HS-27A (cell line): ENCODE results near the gene MTERF2.
A peak's percentile ranks its signal among the peaks of the same experiment; 100 is the strongest.

Experiments used
- DNase-seq: peaks from one replicate; pipeline ENCODE4 v3.0.0-alpha.2; 2012; ENCODE audit warnings: low read depth, missing footprints

The MTERF2 gene

GRCh38 chr12:106994579-106995220 lies 7.8 kb upstream of the MTERF2 start:
- DNase-seq: no peak

GRCh38 chr12:106987846-106988245 lies 900 bp upstream of the MTERF2 start:
- DNase-seq: no peak

GRCh38 chr12:106986135-106986534 lies 811 bp downstream of the MTERF2 start:
- DNase-seq: no peak

- no peak for DNase-seq
These were observed 1.5 kb downstream of the MTERF2 start for GRCh38 chr12:106985479-106985878.

- DNase-seq: no peak
These were observed 2.3 kb downstream of the MTERF2 start for GRCh38 chr12:106984588-106985137.

GRCh38 chr12:106982229-106982628 lies 4.7 kb downstream of the MTERF2 start:
- DNase-seq: no peak

GRCh38 chr12:106981788-106982187 lies 5.2 kb downstream of the MTERF2 start:
- no peak for DNase-seq

GRCh38 chr12:106980944-106981343 lies 6.0 kb downstream of the MTERF2 start:
- DNase-seq: no peak

- DNase-seq: no peak
These were observed 8.7 kb downstream of the MTERF2 start for GRCh38 chr12:106978035-106978800.

- no peak for DNase-seq
These were observed 10.3 kb downstream of the MTERF2 start for GRCh38 chr12:106976668-106977067.

GRCh38 chr12:106975993-106976658 lies 10.8 kb downstream of the MTERF2 start:
- DNase-seq: no peak

- no peak for DNase-seq
These were observed 11.8 kb downstream of the MTERF2 start for GRCh38 chr12:106975098-106975497.

- no peak for DNase-seq
These were observed 12.4 kb downstream of the MTERF2 start for GRCh38 chr12:106974511-106974910.

- no peak for DNase-seq
These were observed 13.4 kb downstream of the MTERF2 start for GRCh38 chr12:106973545-106973944.

- DNase-seq: no peak
These were observed 15.9 kb downstream of the MTERF2 start for GRCh38 chr12:106971065-106971464.

- no peak for DNase-seq
These were observed 22.4 kb downstream of the MTERF2 start for GRCh38 chr12:106964526-106964925.

- DNase-seq: no peak
These were observed 24.7 kb downstream of the MTERF2 start for GRCh38 chr12:106962286-106962685.

GRCh38 chr12:106960443-106960842 lies 26.5 kb downstream of the MTERF2 start:
- no peak for DNase-seq

- DNase-seq: no peak
These were observed 29.4 kb downstream of the MTERF2 start for GRCh38 chr12:106957583-106957982.

GRCh38 chr12:106956048-106956578 lies 30.8 kb downstream of the MTERF2 start:
- no peak for DNase-seq

- DNase-seq: peak; percentile 75
These were observed 31.4 kb downstream of the MTERF2 start, which contains the start of gene TMEM263 for GRCh38 chr12:106955377-106956047. Gene TMEM263, plus strand, starts transcription at chr12:106955907. Its CDS starts 11,210 bp downstream, at chr12:106967117.
